WI38 (cell line): ENCODE data around the gene KCNH3.
"Not testable (repeated sequence)": the region's sequence is repeated elsewhere in the genome, so short reads cannot be mapped to it uniquely, and the experiment has no call there.

Experiments used
- H3K4me3 ChIP-seq: 2 replicates; pipeline ENCODE4 v1.5.1; 2011; ENCODE audit warnings: low read depth, mild to moderate bottlenecking, control low read depth, low read length
- CTCF ChIP-seq: IDR thresholded peaks from 2 replicates; pipeline ENCODE4 v1.5.1; 2012; ENCODE audit warnings: low read depth, mild to moderate bottlenecking, control low read depth, low read length

The KCNH3 gene

GRCh38 chr12:49529414-49529813 lies 9.4 kb upstream of the KCNH3 start:
- H3K4me3 ChIP-seq: no peak overlapping the region
- TF ChIP-seq CTCF: no peak

GRCh38 chr12:49531745-49532144 lies 7.1 kb upstream of the KCNH3 start:
- TF ChIP-seq CTCF: no peak
- H3K4me3 ChIP-seq: no peak overlapping the region

DNA sequence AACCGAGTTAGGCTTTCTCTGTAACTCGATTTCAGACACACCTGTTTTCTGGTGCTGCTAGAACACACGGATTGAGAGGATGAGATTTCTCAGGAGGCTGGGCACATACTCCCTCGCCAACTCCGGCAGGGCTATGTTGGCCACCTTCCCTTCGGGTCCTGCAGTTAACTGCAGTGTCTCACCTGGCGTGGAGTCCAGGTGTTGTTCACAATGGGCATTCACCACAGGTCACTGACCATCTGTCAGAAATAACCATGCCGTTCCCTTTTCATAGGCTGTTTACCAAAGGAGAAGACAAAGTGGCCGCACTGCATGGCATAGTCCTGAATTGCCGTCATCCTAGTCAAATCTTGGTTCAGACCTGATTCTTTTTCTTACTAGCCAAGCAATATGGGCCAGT lies 5.5 kb upstream of the KCNH3 start:
- H3K4me3 ChIP-seq: no peak overlapping the region
- no peak for TF ChIP-seq CTCF

DNA sequence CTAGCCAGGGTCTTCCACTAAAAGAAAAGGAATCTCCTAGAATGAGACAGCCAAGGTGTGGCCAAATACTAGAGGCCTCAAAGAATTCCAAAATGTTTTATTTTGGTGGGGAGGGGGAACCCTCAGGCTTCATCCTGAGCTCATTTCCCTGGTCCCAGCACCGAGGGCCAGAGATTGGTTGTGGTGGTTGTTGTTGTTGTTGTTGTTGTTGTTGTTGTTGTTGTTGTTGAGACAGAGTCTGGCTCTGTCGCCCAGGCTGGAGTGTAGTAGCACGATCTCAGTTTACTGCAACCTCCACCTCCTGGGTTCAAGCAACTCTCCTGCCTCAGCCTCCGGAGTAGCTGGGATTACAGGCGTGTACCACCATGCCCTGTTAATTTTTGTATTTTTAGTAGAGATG lies 4.7 kb upstream of the KCNH3 start:
- not testable (repeated sequence) for H3K4me3 ChIP-seq

DNA sequence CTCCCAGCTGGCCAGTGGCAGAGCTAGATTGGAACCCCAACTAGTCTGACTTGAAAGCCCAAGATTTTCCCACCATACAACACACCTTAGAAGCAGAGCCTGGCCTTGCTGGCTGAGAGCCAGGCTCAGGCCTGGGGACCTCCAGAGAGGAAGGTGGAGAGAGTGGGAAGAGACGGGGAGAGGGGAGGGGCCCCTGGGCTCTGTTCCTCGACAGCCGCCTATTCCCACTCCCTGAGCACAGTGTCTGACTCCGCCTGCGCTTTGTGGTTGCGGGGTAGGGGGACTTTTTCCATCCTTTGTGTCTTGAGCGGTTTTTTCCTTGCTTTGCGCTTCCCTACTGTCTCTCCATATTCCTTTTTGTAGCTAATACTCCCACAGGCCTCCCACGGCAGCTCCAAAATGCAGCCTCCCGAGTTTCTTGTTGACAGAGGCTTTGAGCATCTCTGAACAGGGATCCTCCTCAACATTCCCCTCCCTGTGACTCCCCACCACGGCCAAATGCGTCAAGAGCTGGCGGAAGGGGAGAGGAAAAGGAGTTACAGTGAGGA lies 4.0 kb upstream of the KCNH3 start:
- TF ChIP-seq CTCF: no peak
- H3K4me3 ChIP-seq: no peak overlapping the region

GRCh38 chr12:49535921-49536525 lies 2.8 kb upstream of the KCNH3 start:
- no peak overlapping the region for H3K4me3 ChIP-seq
- TF ChIP-seq CTCF: no peak

- no peak for TF ChIP-seq CTCF
- no peak overlapping the region for H3K4me3 ChIP-seq
Measured at GRCh38 chr12:49536526-49537071, 2.2 kb upstream of the KCNH3 start.
